NB4 (cell line): Measurements from ENCODE around the gene CFHR1.

ENCODE experiments used
- CTCF ChIP-seq: IDR thresholded peaks from one replicate; pipeline ENCODE4 v1.5.1; 2012; ENCODE audit warnings: low read depth, low read length
- POLR2A ChIP-seq: IDR thresholded peaks from 2 replicates; pipeline ENCODE4 v1.6.1; 2011; ENCODE audit warnings: mild to moderate bottlenecking; ENCODE audit not compliant: insufficient read length; ENCODE audit errors: extremely low read depth

GRCh38 chr1:196774603-196775002, 44.9 kb upstream of the CFHR1 start, which contains the start of gene CFHR3:
- TF ChIP-seq CTCF = no peak
- no peak for TF ChIP-seq POLR2A
